AG04449 (cell line): ENCODE data around the gene TRIM27.
A peak's percentile ranks its signal among the peaks of the same experiment; 100 is the strongest.
"Not testable (repeated sequence)": the region's sequence is repeated elsewhere in the genome, so short reads cannot be mapped to it uniquely, and the experiment has no call there.

Source experiments
- CTCF ChIA-PET: fragments of 350-600 bp; formaldehyde crosslinking; extraction: SDS; loops from one replicate; lab custom pipeline; 2021; ENCODE audit warnings: antibody characterized with exemption; lab: Yijun Ruan, JAX
- POLR2A ChIA-PET: fragments of 400-600, 350-600 bp; formaldehyde crosslinking; extraction: SDS; loops from one replicate; lab custom pipeline; 2020; ENCODE audit warnings: antibody characterized with exemption, inconsistent platforms; lab: Yijun Ruan, JAX
- DNase-seq: peaks from one replicate; pipeline ENCODE4 v3.0.0-alpha.2; 2010; ENCODE audit warnings: low read depth, low spot score
- H3K4me3 ChIP-seq: 2 replicates; pipeline ENCODE4 v1.5.1; 2011; ENCODE audit warnings: low read depth, mild to moderate bottlenecking, control low read depth, low read length
- CTCF ChIP-seq: IDR thresholded peaks from one replicate; pipeline ENCODE4 v1.5.1; 2011; ENCODE audit warnings: mild to moderate bottlenecking, moderate library complexity, low read length, control low read depth, inconsistent platforms; ENCODE audit not compliant: insufficient read depth; ENCODE audit errors: missing control alignments

The TRIM27 gene

GRCh38 chr6:28956331-28956730, 32.5 kb upstream of the TRIM27 start:
- CTCF ChIA-PET: interaction anchor here (2.3 kb wide), 1 partner anchor 24 kb away, joined by 6 read pairs; no protein-coding TSS in a partner anchor
- POLR2A ChIA-PET: no interaction called here
- no peak overlapping the region for H3K4me3 ChIP-seq
- no peak for DNase-seq
- TF ChIP-seq CTCF: no peak

GRCh38 chr6:28953585-28954258, 29.9 kb upstream of the TRIM27 start:
- peak overlapping the region; percentile 63 for H3K4me3 ChIP-seq
- TF ChIP-seq CTCF: no peak
- no peak for DNase-seq
- ChIA-PET POLR2A (interaction anchor here (0.9 kb wide), 1 partner anchor 58 kb away, joined by 3 read pairs; no protein-coding TSS in a partner anchor), CTCF (interaction anchor here (1.2 kb wide), 2 partner anchors 13 to 116 kb away, joined by 3 to 4 read pairs; no protein-coding TSS in a partner anchor)

GRCh38 chr6:28953039-28953584, 29.3 kb upstream of the TRIM27 start:
- CTCF ChIA-PET: interaction anchor here (1.2 kb wide), 2 partner anchors 13 to 115 kb away, joined by 3 to 4 read pairs; no protein-coding TSS in a partner anchor
- TF ChIP-seq CTCF: no peak
- DNase-seq: peak; percentile 28
- peak overlapping the region; percentile 63 for H3K4me3 ChIP-seq
- POLR2A ChIA-PET: interaction anchor here (0.9 kb wide), 1 partner anchor 57 kb away, joined by 3 read pairs; no protein-coding TSS in a partner anchor

- POLR2A ChIA-PET, CTCF ChIA-PET, H3K4me3 ChIP-seq, DNase-seq: not testable (repeated sequence)
These were observed 25.9 kb upstream of the TRIM27 start for GRCh38 chr6:28949656-28950195.

- ChIA-PET CTCF (no interaction called here), POLR2A (no interaction called here)
- no peak overlapping the region for H3K4me3 ChIP-seq
- no peak for TF ChIP-seq CTCF
- DNase-seq: no peak
These were observed 25.1 kb upstream of the TRIM27 start for GRCh38 chr6:28948782-28949486.

GRCh38 chr6:28947831-28948270, 24.1 kb upstream of the TRIM27 start:
- no peak for DNase-seq
- no peak overlapping the region for H3K4me3 ChIP-seq
- ChIA-PET POLR2A (no interaction called here), CTCF (no interaction called here)
- TF ChIP-seq CTCF: no peak
